NCI-H2227 (cell line): ENCODE data around the gene AGAP1.

ENCODE experiments used
- DNase-seq: peaks from one replicate; lab custom pipeline; 2025; ENCODE audit not compliant: unreplicated experiment; lab: John Stamatoyannopoulos, UW

AGAP1 gene

DNA sequence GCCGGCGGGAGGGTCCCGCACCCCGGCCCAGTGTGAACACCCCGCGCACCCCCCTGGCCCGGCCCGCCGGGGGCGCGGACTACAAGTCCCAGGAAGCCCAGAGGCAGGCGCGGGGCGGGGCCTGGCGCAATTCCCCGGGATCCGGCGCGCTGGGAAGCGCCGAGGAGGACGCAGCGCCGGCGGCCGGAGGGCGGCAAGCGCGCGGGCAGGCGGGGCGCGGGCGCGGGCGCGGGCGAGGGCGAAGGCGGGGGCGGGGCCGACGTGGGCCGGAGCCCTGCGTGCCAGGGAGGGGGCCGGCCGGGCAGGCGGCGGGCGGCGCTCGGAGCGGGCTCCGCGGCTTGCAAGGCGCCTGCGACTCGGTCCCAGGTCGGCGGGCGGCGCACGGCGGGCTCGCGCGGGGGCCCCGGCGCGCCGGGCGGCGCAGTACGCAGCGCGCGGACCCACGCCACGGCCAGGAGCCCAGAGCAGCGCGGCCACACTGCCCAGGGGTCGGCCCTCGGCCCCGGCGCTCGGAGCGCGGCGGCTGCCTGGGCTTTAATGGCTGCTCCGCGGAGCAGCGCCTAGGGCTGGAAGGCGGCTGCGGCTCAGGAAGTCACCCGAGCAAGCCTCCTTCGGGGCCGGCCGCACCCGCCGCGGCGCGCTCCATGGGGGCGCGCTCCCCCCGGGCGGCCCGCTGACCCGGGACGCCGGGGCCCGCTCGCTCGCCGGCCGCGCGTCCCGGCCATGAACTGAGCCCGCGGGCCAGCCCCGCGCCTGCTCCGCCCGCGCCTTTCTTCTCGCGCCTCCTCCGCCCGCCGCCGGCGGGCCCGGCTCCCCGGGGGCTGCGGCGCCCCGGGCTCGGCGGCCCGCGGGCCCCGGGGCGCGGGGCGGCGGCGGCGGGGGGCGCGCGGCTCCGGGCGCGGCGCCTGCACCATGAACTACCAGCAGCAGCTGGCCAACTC, at the start of gene AGAP1:
TSS of gene AGAP1 (plus strand) at position 269 of the 941 bp plus-strand sequence.
- DNase-seq: peak; percentile 94

- no peak for DNase-seq
Observed at GRCh38 chr2:235444101-235444597, 49.7 kb upstream of the AGAP1 start.

- no peak for DNase-seq
Observed at GRCh38 chr2:235445116-235445515, 48.7 kb upstream of the AGAP1 start.

DNA sequence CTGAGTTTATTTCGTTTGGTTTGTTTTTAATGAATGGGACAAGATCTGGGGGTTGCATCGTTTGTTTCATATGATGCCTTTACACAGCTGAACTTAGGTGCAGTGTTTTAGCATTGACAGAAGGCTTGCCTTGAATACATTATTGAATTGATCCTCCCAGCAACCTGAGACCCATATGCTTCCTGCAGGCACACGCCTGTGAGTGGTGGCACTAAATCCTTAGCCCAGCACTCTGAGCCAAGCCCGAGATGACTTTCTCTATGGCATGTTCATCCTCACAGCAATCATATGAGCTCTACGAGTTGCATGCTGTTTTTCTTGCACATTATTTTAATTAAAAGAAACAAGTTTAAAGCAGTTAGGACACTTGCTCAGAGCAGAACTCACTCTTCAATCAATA, 47.8 kb upstream of the AGAP1 start:
- DNase-seq: no peak

DNA sequence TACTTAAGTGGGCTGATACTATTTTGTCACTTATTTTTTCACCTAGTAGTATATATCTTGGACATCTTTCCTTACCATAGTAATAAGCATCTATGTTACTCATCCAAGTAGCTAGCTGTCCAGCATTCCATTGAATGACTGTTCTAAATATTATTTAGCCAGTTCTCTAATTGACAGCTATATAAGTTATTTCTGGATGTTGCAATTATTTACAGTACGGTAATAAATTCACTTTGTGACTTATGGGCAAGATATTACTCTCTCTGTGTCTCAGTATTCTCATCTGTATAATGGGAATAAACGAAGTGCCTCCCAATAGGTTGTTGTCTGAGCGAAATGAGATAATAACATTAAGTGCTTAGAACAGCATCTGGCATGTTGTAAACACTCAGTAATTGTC, 46.6 kb upstream of the AGAP1 start:
- DNase-seq: no peak

DNA sequence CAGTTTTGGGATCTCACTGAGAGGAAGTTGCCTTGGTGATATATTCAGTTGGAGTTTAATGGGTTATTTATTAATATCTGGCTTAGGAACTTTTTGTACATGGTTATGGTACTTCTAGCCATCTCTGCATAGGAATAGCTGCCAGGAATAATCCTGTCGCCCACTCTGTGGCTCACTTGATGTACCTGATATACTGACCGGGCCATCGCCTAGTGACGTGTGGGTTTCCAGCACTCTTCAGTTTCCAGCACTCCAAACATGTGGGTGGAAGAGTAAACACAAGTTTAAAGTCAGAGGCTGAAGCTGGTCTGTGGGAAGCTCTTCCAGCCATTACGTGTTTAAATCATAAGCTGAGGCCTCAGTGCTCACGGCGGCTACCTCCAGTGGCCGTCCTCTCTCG, 44.3 kb upstream of the AGAP1 start:
- no peak for DNase-seq

DNA sequence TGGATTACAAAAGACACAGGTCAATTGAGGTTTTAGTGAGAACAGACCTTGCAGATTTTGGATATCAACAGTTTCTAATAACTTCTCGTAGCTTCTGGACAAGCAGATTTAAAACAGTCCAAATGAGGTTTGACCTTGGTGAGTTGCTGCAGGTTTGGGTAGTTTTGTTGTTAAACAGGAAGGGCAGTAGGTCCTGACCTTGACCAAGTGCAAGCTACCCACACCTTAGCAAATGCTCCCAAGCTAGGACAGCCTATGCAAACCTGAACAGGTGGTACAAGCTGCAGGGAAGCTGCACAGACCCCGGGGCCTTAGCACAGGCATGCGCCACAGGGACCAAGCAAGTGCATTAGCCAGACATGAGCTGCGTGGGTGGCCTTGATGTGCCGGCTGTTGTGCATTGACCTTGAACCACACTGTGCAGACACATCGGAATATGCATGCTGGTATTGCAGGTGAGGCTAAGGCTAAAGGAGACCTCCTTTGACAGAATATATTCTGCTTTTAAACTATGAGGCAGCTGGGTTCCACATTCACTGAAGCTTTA, 40.2 kb upstream of the AGAP1 start:
- no peak for DNase-seq

DNA sequence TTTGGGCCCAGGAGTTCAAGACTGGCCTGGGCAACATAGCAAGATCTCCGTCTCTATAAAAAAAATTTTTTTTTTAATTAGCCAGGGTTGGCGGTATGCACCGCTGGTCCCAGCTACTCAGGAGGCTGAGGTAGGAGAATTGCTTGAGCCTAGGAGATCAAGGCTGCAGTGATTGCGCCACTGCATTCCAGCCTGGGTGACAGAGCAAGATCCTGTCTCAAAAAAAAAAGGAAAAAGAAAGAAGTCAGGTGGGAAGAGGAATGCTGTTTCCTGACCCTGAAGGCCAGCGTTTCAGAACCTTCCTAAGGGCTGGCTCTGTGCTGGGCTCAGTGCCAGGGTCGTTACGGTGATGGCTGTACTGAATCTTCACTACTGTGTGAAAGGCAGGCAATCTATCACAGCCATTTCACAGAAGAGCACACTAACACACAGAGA, 35.0 kb upstream of the AGAP1 start:
- no peak for DNase-seq

GRCh38 chr2:235460548-235461047, 33.2 kb upstream of the AGAP1 start:
- no peak for DNase-seq

GRCh38 chr2:235461763-235462414, 32.0 kb upstream of the AGAP1 start:
- DNase-seq: no peak

DNA sequence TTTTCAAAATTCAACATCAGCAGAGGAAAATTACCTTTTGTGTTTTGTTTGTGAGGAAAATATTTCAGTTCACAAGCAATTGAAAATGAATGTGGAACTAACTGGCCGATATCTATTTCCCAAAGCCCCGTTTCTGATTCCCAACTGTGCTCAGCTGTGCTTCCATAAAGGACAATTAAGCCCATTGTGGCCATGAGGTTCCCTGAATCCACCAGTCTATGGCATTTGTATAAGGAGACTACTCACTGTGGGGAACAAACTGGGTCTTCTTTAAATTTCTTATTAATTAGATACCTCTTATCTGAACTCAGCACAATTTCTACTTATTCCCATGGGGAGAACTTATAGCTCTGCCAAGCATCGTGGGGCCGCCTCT, 31.4 kb upstream of the AGAP1 start:
- no peak for DNase-seq

DNA sequence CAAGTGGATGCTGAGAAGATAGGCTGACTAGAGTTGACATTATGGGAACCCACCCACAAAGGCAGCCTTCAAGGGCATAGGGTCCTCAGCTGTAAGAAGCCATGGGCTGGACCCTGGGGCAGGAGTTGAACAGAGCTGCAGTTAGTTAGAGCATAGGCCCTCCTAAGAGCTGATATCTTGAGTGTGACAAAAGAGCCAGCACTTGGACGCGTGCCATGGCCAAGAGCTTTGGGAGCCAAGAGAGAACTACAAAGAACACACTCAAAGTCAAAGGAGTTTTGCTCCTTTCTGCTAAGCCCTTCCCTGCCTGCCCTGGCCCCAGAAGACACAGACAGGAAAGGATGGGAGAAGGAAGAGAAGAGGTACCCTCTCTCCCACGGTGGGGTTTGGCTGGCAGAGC, 29.9 kb upstream of the AGAP1 start:
- DNase-seq: no peak

DNA sequence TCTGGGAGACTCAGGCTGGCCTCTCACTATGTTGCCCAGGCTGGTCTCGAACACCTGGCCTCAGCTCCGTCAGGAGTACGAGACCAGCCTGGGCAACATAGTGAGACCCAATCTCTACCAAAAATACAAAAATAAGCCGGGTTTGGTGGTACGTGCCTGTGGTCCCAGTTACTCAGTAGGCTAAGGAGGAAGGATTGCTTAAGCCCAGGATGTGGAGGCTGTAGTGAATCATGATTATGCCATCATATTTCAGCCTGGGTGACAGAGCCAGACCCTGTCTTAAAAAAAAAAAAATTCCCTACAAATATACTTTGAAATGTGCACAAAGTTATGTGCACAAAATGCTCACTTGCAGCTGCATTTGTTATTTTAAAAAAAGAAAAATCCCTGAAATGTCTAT, 26.3 kb upstream of the AGAP1 start:
- no peak for DNase-seq

DNA sequence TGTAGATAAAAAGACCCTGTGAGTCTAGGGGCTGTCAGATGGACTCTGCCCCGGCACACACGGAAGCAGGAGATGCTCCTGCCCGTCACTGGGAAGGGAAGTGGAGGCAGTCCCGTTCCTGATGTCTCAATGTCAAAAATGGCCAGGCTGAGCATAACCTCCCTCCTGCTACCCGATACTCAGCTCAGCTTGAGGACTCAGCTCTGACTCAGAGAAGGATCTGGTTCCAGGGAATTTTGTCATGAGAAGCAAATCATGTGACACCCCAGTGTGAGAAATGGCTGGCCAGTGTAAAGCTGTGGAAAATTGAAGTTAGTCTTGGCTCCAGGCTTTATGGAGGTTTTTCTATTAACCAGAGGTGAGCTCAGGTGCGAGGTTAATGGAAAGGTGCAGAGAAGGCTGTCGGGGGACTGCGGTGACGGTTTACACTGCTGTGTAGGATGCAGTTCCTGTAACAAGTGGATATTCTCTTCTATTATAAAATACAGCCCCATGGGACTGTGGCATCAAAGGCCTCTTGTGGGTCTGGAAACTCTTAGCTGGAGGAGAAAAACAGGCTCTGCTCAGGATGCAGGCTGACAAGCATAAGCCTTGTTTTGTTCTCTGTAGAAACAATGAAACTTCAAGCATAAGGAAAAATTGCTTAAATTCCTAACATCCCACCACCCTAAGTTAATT, 24.7 kb upstream of the AGAP1 start:
- peak; percentile 22 for DNase-seq

- DNase-seq: no peak
Observed at GRCh38 chr2:235471186-235471747, 22.6 kb upstream of the AGAP1 start.

GRCh38 chr2:235472443-235472842, 21.4 kb upstream of the AGAP1 start:
- no peak for DNase-seq

- no peak for DNase-seq
Observed at GRCh38 chr2:235478609-235479008, 15.2 kb upstream of the AGAP1 start.

- no peak for DNase-seq
Observed at GRCh38 chr2:235479604-235480003, 14.2 kb upstream of the AGAP1 start.

DNA sequence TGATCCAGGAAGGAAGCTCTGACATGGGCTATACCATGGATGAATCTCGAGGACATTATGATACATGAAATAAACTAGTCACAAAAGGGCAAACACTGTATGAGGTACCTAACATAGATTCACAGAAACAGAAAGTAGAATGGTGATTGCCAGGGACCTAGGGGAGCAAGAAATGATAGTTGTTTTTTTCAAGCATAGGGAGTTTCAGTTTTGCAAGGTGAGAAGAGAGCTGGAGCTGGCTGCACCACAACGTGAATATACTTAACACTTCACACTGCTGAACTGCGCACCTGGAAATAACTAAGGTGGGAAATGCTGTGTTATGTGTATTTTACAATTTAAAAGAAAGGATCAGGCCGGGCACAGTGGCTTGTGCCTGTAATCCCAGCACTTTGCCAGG, 13.2 kb upstream of the AGAP1 start:
- no peak for DNase-seq

- DNase-seq: no peak
Observed at GRCh38 chr2:235483313-235483712, 10.5 kb upstream of the AGAP1 start.

GRCh38 chr2:235485362-235485761, 8.5 kb upstream of the AGAP1 start:
- DNase-seq: no peak
